Breast epithelium (tissue), 3 donors: Measurements from ENCODE around the gene PKN3.

Experiments used
- POLR2A ChIP-seq: fragments of 450-650 bp; IDR thresholded peaks from one replicate; pipeline ENCODE4 v1.6.1; 2016; ENCODE audit warnings: antibody characterized with exemption, mild to moderate bottlenecking, moderate library complexity
- TF ChIP-seq, protein P1 (sequence below), 3 donors: fragments of 450-650 bp; IDR thresholded peaks; one replicate each; pipeline ENCODE4 v1.5.1; 2016 to 2017; ENCODE audit warnings: antibody characterized with exemption in 3 of 3, mild to moderate bottlenecking in 3 of 3, moderate library complexity in 3 of 3

DNA sequence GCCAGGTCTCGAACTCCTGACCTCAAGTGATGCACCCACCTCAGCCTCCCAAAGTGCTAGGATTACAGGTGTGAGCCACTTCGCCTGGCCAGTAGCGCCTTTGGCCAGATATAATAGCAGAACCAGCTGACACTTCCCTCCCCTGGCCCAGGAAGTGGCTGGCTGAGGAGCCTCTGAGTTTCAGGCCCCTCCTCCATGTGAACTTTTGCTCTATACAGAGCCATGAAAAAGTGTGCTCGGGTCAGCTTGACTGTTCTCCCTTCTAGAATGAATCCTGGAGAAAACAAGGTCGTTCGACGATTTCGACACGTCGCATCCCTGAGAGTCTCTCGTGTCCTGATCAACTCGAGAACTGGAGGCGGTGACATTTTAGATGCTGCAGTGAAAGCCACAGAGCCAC is 30.3 kb downstream of the PKN3 start:
- TF ChIP-seq, protein P1, sequence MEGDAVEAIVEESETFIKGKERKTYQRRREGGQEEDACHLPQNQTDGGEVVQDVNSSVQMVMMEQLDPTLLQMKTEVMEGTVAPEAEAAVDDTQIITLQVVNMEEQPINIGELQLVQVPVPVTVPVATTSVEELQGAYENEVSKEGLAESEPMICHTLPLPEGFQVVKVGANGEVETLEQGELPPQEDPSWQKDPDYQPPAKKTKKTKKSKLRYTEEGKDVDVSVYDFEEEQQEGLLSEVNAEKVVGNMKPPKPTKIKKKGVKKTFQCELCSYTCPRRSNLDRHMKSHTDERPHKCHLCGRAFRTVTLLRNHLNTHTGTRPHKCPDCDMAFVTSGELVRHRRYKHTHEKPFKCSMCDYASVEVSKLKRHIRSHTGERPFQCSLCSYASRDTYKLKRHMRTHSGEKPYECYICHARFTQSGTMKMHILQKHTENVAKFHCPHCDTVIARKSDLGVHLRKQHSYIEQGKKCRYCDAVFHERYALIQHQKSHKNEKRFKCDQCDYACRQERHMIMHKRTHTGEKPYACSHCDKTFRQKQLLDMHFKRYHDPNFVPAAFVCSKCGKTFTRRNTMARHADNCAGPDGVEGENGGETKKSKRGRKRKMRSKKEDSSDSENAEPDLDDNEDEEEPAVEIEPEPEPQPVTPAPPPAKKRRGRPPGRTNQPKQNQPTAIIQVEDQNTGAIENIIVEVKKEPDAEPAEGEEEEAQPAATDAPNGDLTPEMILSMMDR (IDR thresholded peaks at IDR 0.05) = no peak
- no peak for TF ChIP-seq POLR2A
